ENCODE results near the gene RNF157.

DNA sequence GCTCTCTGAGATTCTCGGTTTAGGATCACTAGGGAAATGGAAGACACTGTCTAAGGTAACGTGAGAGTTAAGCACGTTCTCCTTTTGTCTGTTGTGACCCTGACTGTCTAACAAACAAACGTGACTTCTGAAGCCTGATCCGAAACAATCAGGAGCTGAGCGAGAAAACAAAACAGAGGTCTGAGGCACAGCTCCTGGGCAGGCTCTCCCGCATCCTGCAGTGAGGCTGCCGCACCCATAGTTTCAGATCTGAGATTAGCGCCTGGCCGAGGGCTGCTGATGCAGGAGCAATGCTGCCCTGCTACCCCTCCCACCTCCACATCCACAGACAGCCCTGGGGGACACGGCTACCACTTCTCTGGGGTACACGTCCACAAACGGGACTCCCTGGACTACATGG lies 46.7 kb downstream of the RNF157 start:
- TF ChIP-seq MAFK (IDR thresholded peaks at IDR 0.05; ENCODE audit: low read depth, low read length), result no peak
- TF ChIP-seq MAZ (IDR thresholded peaks at IDR 0.05; ENCODE audit: borderline replicate concordance, low read depth, low read length), result no peak
- no peak for TF ChIP-seq POLR2A (IDR thresholded peaks at IDR 0.05; ENCODE audit: low read depth, low read length)
- TF ChIP-seq, protein P1, sequence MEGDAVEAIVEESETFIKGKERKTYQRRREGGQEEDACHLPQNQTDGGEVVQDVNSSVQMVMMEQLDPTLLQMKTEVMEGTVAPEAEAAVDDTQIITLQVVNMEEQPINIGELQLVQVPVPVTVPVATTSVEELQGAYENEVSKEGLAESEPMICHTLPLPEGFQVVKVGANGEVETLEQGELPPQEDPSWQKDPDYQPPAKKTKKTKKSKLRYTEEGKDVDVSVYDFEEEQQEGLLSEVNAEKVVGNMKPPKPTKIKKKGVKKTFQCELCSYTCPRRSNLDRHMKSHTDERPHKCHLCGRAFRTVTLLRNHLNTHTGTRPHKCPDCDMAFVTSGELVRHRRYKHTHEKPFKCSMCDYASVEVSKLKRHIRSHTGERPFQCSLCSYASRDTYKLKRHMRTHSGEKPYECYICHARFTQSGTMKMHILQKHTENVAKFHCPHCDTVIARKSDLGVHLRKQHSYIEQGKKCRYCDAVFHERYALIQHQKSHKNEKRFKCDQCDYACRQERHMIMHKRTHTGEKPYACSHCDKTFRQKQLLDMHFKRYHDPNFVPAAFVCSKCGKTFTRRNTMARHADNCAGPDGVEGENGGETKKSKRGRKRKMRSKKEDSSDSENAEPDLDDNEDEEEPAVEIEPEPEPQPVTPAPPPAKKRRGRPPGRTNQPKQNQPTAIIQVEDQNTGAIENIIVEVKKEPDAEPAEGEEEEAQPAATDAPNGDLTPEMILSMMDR (conservative IDR thresholded peaks at IDR 0.05; ENCODE audit: low read depth, low read length), result no peak
- no peak for TF ChIP-seq RCOR1 (IDR thresholded peaks at IDR 0.05; ENCODE audit: insufficient replicate concordance, low read length)
- TF ChIP-seq NFE2L2 (IDR thresholded peaks at IDR 0.05; ENCODE audit: low read depth, low read length), result no peak

All from IMR-90 (cell line).